ENCODE data around the gene GALNTL6.
"Not testable (repeated sequence)": the region's sequence is repeated elsewhere in the genome, so short reads cannot be mapped to it uniquely, and the experiment has no call there.

GALNTL6 gene

DNA sequence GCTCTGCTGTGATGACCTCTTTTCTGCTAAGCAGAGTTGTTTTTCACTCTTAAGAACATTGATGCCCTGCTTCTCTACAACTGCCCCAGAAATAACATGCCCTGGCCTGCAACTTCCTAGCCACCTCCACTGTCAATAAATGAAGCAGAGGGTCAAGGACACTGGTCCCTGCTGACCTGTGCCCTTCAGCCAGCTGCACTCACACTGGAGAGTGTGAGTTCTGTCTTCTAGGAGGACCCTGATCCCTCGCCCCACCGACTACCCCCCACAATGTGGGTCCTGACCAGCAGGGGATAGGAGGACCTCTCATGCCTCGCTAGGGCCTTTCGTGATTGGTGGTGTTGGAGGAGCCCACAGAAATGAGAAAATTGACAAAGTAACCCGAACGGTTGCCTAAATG is 947.3 kb downstream of the GALNTL6 start:
- DNase-seq (ENCODE audit: low read depth) = no peak

DNA sequence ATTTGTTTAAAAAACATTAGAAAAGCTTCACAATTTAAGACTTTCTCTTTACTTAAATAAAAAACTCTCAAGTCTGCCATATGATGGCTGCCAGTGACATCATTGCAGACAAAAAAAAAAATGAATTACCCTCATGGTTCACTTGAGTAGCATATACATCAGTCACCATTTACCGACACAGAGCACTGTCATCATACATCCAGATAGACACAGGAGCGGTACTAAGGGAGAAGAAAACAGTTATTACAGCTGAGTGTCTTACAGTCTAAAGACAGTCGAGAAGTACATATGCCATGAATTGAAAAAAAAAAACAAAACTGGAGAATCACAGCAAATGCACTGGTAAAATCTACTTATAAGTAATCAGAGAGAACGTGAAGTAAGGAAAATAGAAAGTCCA is 949.7 kb downstream of the GALNTL6 start:
- no peak for DNase-seq (ENCODE audit: low read depth)

GRCh38 chr4:172770787-172771186 is 957.6 kb downstream of the GALNTL6 start:
- DNase-seq (ENCODE audit: low read depth) = no peak

GRCh38 chr4:172772781-172773180 is 959.6 kb downstream of the GALNTL6 start:
- no peak for DNase-seq (ENCODE audit: low read depth)

GRCh38 chr4:172776203-172776861 is 963.1 kb downstream of the GALNTL6 start:
- DNase-seq (ENCODE audit: low read depth) = no peak

DNA sequence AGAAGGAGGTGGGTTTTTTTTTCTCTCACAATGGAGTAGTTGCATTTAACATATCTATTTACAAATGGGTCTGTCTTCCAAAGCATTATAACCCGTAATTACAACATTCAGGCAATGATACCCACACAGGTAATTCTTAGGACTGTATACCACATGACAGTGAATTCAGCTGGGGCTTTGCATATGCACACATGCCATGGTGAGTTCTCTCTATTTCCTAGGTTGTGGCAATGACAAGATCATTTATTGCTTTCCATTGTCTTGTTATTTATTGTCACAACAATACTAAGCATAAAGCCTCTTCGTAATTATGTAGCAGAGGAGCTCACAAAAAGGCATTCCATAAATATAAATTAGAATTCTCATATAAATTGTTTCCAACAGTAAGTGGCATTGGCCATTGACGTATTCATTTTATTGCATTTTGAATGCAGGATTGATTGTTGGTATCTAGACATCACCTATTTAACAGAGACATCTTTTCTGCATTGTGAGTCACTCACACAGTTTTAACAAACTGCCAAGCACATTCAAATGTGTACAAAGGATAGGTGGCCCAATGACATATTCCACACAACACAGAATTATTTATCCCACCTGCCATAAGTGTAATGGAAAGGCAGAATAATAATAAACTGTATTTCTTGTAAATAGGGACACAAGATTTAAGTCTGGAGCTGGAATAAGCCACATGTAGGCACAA is 964.7 kb downstream of the GALNTL6 start:
- no peak for DNase-seq (ENCODE audit: low read depth)

DNA sequence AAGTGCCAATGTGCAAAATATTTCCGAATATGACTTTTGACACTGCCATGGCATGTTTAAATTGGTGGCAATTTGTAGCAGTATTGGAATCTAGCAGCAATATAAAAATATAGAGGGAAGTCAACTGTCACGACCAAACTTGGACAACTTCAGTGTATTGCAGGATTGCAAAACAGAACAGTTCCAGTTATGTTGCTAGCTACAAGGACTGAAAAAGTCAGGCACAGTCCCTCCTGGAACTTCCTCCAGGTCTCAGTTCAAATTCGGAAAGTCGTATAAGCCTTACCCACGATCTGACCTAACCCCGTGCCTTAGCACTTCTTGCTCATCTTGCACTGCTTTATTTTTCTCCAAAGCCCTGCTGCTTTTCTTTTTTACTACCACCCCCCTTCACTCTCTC is 965.4 kb downstream of the GALNTL6 start:
- no peak for DNase-seq (ENCODE audit: low read depth)

GRCh38 chr4:172780566-172781081 is 967.4 kb downstream of the GALNTL6 start:
- DNase-seq (ENCODE audit: low read depth) = no peak

DNA sequence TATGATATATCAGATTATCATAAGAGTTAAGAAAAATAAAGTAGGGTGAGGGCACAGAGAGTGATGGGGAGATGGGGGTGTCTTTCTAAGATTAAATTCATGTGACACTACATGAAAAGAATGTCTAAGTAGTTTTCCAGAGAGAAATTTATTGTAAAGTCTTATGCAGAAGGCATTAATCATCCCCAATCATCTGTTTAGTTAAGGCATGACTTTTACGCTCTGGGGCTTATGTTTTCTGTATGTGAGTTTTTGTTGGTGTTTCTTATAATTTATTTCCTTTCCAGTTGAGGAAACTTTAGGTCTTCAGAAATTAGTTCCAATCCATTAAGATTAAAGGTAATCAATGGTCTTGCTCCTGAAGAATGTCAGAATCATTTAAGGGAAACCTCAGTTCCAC is 972.4 kb downstream of the GALNTL6 start:
- no peak for DNase-seq (ENCODE audit: low read depth)

DNA sequence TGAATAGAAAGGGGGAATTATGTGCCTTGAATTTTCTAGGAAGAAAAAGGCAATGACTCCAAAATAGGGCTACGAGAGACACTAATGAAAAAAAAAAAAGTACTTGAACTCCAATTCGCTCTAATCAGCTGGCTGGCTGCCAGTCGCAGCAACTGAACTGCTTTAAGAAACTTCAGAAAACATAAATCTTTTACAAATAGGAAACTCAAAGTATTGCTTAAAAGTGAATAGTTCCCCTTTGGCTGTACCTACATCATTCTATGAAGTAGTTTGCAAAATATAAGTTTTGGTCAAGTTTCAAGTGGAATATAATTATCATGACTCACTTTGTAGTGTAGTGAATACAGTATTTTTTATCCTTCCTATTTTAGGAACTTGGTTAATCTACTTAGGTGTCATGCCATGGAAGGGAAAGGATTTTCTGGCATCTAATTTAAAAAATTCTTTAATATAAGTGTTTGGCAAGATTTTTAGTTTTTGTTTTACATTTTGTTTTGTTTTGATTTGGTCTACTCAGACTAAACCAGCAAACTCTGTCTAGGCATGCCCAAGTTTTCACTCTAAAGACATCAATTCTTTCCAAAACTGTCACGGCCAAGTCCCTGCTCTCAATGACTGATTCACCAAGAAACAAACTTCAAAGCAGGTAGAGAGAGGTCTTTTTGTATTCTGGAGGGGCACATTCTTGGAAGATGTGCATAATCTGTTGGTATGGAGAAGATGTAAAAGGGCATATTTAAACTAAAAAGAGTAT is 973.0 kb downstream of the GALNTL6 start:
- DNase-seq (ENCODE audit: low read depth) = no peak

DNA sequence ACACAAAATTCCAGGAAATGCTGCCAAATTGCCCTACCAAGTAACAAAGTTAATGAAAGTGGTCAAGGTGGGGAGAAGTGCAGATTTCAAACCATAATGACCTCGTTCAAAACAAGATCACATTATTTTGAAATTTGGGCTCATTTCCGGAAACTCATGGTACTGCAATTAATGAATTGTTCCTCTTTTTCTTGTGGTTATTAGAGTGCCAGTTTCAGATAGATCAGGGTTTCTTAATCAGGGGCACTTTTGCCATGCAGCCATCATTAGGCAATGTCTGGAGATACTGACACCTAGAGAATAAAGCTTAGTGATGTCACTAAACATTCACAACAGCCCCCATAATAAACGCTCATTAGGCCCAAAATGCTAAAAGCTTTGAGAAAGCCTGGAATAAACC is 973.9 kb downstream of the GALNTL6 start:
- no peak for DNase-seq (ENCODE audit: low read depth)

GRCh38 chr4:172791841-172792240 is 978.6 kb downstream of the GALNTL6 start:
- no peak for DNase-seq (ENCODE audit: low read depth)

DNA sequence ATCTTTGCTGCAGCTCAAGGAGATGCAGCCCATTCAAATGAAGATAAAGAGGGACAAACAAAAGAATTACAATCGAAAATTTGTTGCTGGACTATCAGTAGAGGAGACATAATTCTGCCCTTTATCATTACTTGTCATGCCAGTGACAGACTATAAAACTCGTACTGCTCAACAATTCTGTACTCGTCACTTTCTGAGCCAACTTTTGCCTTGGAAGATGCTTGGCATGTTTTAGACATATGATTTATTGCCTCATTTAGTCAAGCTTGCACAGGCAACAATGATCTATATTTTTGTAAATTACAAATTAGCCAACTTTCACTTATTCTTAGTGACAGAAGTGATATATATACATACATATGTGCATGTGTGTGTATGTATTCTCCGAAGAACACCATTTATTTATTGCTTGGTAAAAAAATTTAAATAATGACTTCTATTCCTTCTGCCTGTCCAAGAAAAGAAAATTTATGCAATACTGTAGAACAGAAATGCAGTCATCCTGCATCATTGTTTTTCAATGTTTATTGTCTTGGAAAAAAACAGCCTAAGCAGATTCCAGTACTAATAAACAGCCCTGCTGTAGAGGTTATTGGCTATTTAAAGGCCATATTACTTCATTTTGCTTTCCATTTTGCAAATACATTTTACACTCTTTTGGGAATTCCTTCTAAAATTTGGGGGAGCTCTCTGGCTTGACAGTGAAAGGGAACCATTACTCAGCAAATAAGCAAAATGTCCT is 980.5 kb downstream of the GALNTL6 start:
- no peak for DNase-seq (ENCODE audit: low read depth)

GRCh38 chr4:172794307-172794703 is 981.1 kb downstream of the GALNTL6 start:
- DNase-seq (ENCODE audit: low read depth) = no peak

GRCh38 chr4:172797281-172797680 is 984.1 kb downstream of the GALNTL6 start:
- DNase-seq (ENCODE audit: low read depth) = not testable (repeated sequence)

DNA sequence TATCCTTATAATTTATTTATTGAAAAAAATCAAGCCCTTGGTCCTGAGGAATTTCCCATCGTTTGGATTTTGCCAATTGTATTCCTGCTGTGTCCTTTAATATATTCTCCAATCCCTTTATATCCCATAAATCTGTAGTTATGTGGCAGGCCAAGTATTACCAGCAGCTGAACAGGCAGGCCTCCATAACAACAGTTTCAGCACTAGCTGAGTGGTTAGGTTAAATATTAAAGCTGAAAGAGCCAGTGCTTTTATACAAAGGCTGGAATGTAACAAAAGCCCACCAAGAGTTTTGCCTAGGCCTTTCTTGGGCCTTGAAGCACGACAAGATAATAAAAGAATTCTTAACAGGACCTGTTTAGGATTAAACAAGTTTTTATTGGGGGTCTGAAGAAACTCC is 988.8 kb downstream of the GALNTL6 start:
- no peak for DNase-seq (ENCODE audit: low read depth)

- no peak for DNase-seq (ENCODE audit: low read depth)
These were observed 993.6 kb downstream of the GALNTL6 start for GRCh38 chr4:172806841-172807240.

DNA sequence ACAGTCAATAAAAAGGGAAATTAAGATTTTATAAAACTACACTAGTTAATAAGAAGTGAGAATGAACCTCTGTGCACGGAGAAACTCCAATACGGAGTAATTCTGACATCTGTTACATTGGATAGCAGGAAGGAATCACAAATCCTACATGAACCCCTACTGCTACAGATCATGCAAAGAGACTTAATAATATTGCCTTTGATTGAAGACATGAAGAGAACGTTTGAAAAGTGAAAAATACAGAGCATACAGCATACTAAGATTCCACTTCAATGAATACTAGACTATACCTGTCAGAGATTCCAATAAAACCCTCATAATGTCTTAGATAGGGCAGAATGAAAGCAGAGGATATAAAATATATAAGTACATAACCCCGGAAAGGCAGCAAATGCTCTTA is 995.0 kb downstream of the GALNTL6 start:
- DNase-seq (ENCODE audit: low read depth) = no peak

DNA sequence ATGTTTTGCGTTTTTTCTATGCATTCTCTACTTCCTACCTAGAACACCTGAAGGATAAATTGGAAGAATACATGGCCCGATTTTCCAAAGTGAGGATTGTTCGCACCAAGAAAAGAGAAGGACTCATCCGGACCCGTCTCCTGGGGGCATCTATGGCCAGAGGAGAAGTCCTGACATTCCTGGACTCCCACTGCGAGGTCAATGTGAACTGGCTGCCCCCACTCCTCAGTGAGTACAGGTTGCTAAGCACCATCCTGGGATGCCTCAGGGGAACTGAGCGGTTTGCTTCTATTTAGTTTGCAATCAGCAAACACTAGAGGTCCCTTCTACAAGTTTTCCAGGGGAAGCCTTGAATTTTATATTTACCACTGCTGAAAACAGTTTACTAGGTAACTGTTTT is 996.1 kb downstream of the GALNTL6 start:
- DNase-seq (ENCODE audit: low read depth) = no peak

DNA sequence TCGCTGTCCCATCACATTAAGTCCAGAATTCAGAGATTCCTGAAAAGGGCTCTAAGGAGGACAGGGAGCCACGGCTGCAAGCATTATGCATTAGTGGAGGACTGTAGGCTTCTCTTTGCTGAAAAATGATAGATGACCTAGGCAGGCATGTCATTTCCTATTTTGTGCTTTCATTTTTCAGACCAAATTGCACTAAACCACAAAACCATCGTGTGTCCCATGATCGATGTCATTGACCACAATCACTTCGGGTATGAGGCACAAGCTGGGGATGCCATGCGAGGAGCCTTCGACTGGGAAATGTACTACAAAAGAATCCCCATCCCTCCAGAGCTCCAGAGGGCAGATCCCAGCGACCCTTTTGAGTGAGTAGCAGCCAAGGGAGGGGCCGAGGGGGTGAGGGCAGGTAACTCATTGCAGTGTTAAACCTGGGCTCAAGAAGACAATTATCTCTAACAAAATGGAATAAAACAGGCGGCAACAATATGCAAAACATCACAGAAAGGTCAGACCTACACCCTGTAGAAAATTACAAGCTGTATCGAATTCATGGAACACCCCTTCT is 1000.2 kb downstream of the GALNTL6 start:
- DNase-seq (ENCODE audit: low read depth) = no peak

DNA sequence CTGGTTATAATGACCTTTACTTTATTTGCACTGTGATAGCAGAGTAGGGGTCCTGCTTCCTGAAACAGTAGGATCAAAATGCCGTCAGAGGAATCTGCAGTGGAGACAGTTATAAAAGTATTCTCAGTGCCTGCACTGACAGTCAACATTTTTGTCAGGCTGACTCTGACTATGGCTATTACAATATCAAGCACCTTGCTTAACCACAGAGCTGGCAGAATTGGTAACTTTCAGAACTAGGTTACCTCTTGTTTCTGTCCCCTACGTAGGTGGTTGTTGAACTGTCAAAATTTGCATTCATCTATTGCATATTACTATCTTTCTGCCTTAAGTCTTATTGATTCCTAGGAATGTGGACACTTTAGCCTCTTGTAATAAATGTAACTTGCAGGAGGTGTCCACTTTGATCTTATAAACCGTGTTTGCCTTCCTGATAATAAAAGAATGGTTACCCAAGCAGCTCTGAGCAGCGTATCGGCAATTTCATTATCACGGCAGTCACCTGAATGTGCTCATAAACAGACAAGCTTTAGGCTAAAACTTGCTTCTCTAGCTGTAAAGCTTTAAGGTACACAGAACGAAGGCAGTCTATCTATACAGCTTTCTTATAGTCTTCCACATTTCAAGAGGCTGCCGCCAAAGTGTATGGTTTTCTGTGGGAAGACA is 1002.4 kb downstream of the GALNTL6 start:
- no peak for DNase-seq (ENCODE audit: low read depth)

Measured in CMK (cell line).